HG03039 (cell line): ENCODE results near the gene FRRS1L.

Source experiments
- ATAC-seq: cut with Tn5 transposase; IDR thresholded peaks from one replicate; pipeline ENCODE4 v1.9.1; 2021; ENCODE audit warnings: mild to moderate bottlenecking, moderate library complexity; ENCODE audit not compliant: unreplicated experiment

The FRRS1L gene, protein sequence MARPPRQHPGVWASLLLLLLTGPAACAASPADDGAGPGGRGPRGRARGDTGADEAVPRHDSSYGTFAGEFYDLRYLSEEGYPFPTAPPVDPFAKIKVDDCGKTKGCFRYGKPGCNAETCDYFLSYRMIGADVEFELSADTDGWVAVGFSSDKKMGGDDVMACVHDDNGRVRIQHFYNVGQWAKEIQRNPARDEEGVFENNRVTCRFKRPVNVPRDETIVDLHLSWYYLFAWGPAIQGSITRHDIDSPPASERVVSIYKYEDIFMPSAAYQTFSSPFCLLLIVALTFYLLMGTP

DNA sequence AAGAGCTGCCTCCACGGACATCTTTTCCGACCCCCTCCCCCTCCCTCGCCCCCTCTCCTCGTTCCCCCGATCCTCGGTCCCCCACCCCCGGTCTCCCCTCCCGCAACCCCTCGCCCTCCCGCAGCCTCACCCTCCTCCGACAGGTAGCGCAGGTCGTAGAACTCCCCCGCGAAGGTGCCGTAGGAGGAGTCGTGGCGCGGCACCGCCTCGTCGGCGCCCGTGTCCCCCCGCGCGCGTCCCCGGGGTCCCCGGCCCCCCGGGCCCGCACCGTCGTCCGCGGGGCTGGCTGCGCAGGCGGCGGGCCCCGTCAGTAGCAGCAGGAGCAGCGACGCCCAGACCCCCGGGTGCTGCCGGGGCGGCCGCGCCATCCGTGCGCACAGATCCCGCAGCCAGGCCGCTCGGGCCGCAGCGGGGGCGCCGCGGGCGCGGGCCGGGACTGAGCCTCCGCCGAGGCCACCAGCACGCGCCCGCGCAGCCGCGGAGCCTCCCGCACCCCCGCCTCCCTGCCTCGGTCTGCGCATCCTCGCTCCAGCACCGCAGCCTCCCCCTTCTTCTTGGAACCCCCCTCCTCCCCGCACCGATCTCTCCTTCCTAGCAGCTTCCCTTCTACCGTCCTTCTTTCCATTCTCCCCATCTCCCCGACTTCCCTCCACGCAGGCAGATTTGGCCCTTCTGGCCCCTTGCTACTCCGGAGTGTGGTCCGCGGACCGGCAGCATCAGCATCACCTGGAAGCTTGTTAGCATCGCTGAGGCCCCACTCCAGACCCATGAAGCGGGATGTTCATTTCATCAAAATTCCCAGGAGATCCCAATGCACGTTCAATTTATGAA is at the start of gene FRRS1L:
FRRS1L (minus strand) TSS at position 479 of the 831 bp plus-strand sequence; CDS start at position 368, 111 bp downstream.
- no peak for ATAC-seq

DNA sequence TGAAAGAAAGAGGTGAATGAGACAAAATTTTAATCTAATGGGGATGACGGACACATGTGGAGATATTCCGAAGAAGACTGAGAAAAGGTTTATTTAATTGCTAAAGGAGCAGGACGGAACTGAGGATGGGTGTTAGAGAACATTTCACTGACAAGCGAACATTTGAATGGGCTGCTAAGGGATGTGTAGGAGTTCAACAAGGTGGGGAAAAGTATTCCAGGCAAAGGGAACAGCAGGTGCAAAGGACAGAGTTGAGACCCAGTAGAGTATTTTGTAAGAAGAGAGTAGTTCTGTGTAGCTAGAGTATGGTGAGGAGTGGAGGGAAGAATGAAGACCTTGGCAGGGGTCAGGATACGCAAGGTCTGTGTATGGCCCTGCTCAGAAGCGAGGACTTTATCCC is 47.4 kb upstream of the FRRS1L start:
- ATAC-seq: no peak

DNA sequence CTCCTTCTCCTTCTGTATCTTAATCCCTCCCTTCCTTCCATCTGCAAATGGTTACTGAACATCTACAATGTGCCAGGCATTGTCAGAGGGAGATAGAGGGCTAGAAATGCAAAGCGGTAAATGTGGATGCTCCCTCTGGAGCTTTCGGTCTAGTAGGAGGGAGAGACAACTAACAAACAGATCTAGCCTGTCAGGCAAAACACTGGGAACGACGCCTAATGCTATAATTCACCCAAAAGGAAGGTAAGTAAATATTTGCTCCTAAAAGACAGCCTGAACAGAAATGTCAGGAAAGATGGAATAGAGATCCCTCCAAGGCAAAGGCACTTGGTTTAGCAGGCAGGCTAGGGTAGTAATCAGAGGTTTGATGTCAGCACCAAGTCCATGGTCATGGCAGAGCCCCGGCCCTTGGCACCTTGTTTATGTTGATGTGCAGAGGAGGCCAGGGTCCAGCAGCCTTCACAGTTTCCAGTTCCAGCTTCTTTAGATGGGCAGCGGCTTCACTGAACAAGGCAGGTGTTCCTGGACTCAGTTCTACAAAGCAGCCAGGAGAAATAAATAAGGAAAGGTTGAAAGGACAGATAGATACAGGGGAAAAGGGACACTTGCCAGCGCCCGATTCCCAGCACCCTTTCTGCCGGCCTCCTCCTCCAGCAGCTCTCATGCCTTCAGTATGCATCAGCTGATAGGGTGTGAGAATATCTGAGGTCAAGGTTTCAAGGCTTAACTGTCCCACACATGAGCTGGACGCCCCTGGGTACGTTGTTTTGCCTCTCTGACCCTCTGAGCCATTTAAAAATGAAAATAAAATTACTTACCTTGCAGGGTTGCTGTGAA is 46.5 kb upstream of the FRRS1L start:
- ATAC-seq: no peak

DNA sequence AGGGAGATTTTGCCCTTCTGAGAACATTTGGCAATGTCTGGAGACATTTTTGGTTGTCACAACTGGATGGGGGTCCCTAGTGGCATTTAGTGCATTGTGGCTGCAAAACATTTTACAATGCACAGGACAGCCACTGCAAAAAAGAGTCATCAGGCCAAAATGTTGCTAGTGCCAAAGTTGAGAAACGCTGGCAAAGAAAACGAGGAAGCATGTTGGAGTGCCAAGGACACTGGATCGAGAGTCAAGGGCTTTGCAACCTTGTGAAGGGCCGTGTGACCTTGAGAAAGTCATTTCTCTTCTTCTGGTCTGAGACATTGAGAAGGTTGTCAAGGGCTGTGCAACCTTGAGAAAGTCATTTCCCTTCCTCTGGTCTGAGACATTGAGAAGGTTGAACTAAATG is 45.7 kb upstream of the FRRS1L start:
- ATAC-seq: no peak

DNA sequence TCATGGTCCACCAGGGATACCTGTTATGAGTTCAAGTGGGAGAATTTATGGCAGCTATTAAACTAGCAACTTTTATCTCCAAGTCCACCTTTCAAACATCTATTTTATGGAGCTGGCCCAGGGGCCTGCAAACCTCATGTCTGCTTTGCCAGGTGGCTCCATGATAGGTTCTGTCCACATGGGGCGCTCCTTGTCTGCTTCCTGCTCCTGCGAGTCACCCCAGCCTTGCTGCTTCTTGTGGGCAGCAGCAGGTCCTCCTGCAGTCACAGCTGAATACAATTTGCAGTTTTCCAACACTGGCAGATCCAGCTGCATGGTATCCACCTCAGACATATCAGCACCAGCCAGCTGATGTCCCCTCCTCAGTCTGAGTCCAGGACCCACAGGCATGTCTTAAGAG is 39.6 kb upstream of the FRRS1L start:
- ATAC-seq: no peak

DNA sequence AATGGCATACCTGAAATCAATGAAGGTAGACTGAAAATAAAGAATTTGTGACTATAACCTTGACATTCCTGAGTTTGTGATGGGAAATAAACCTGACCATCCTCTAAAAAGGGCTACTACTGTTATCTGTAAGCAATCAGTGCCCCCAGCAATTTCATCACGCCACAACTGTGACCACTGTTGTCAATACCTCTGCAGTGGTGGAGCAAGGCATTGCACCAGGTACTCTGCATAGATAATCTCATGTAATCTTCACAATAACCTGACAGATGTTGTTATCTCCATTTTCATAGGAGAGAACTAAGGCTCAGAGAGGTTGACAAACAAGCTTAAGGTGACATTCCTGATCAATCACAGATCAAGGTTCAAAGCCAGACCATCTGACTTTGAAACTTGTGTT is 38.5 kb upstream of the FRRS1L start:
- no peak for ATAC-seq

DNA sequence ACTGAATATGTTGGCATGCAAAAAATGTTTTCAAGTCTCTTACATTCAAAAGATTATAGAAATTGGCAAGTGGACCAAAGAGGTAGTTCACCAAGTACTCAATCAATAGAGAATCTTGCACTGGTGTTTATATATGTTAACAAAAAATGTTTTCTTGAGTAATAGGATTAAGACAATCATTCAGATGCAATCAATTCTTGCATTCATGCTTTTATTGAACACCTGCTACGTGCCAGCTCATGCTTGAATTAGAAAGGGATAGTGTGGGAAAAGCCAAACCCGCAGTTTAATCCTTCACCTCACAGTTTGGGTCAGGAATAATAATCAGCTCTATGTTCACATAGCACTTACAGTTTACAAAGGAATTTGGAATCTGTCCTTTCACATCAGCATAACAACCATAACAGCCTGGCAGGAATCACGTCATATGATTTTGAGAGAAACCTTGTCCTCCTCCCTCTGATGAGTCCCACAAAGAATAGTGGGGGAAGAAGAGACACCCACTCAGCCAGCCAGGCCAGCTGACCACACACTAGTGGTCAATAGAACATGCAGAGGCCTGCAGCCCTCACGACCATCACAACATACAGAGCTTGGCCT is 36.8 kb upstream of the FRRS1L start:
- ATAC-seq: no peak

DNA sequence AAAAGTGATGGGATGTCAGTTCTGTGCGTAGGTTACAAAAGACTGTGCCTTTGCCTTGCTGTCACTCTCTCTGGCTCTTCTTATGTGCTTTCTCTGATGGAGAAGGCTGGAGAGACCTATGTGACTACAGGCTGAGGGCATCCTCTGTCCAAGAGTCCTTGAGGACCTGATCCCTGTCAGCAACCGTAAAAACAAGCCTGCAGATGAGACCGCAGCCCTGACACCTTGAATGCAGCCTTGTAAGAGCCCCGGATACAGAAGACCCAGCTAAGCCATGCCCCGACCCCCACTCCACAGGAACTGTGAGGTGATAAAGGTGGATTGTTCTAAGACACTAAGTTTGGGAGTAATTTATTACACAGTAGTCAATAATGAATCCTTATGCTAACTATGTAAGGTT is 32.6 kb upstream of the FRRS1L start:
- ATAC-seq: no peak

DNA sequence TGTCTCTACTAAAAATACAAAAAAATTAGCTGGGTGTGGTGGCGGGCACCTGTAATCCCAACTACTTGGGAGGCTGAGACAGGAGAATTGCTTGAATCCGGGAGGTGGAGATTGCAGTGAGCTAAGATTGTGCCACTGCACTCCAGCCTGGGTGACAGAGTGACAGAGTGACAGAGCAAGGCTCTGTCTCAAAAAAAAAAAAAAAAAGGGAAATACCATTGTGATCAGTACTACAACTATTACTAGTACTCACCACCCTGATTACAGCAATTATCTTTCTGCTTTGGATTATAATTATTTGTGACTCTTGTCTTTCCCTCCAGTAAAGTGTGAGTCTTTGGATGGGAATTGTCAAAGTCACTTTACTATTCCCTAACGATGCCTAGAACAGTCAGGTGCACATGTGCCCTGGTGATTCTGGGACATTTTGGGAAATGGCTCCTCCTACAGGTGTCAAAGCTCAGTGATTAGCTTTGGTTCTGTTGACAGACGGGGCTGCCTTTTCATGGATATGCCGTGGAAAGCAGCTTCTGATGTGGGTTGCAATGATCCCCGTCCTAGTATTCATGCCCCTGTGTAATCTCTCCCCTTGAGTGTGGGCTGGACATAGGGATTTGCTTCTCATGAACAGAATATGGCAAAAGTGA is 31.8 kb upstream of the FRRS1L start:
- ATAC-seq: no peak

DNA sequence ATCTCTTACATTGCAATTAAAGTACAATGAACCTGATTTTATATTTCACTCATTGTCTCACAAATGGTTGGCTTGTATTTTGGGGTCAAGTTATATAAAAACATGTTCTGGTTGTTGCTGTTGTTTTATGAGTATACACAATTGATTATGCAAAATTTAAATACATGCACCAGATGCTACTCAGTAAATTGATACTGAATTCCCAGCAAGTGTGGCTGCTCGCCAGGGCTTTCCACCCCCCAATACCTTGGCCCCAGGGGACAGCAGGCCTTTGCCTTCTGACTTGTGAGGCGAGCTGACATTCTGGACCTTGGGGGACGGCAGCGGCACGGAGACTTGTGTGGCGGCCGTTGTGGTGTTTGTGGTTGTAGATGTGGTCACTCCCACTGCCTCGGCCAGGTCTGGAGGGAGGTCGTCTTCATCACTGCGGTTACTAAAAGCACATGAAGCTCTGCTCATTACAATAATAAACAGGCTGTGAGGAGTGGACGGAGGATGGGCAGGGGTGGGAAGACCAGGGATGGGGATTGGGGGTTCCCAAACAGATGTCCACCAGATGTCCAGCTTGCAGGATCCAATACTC is 27.0 kb upstream of the FRRS1L start:
- no peak for ATAC-seq

DNA sequence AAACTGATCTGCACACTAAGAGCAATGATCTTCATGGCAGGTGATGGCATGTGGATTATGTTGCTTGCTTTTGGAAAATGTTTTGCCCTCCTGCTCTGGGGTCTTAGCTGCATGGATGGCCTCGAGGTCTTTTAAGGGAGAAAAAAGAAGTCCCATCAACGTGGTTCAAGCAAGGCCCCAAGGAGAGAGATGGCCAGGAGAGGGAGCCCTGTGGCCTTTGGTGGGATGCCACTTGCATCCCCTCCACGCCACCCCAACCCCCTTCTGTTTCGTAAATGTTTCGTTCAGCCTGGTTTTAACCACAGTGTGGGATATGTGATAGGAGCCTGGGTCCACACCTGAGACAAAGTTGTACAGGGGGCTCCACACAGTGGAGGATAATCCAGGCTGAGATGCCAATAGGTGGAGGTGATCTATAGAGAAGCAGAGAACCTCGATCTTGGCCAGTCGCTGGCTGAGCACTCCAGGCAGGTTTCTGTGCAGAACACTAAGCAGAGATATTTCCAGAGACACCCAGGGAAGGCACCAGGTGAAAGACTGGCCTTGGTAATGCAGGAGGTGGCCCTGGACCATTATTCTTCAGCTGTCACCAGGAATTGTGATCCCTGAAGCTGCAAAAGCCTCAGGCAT is 25.8 kb upstream of the FRRS1L start:
- no peak for ATAC-seq

DNA sequence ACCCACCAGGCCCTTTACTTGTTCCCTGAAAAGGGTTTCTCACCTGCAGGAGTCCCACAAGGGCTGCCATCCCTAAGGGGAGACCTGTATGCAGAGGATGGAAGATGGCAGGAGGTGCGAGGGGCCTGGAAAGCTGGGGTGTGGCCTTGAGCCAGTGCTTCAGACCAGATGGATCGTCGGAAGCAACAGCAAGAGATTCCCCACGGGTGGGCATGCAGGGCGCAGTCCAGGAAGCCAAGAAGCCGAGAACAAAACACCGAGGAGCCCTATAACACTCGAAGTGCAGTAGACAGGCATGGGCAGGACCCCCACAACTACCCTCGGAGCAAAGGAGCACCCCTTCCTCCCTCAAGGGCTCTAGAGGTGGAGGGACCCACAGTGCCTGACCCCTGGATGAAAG is 24.7 kb upstream of the FRRS1L start:
- no peak for ATAC-seq

DNA sequence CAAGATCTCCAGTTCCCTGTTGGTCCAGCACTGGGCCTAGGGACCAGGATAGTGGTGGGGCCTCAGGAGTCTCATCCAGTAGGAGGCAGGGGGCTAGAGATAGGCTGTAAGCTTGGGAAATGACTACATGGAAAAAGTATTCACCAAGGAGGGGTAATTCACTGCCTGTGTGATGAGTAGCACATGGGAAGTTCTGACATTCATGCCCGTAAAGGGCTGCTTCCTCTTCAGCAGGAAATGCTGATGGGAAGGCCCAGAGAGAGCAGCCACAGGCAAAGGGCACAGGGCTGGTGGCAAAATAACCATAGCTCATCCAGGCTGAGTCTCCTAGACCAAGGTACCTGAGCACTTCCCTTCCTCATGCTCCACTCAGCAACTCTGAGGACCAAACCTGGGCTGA is 23.1 kb upstream of the FRRS1L start:
- no peak for ATAC-seq

DNA sequence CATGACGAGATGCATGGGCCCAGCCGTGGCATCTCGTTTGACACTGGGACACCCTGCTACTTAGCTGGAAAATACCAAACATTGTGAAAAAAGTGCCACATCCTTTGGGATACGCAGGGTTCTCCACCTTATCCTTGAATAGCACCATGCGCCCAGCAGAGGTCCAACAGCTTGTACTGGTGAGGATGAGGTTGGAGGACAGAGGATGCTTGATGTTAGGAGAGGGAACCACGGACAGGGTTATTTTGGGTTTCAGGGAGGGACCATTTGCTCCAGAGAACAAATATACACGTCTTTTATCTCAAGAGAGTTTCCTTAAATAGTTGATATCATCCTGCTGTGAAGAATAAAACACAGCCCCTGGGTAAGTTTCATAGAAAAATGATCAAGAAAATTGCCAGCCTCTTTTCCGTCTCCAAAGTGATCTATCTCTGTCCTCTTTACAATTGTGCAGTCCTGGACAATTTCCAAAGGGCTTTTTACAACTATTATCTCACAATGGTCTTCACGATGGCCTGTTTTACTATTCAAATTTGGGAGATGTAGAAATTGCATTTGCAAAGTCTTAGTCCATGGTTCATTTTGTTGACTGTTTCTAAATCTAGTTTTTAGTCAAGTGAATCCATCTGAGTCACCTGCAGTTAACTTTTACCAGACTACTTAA is 19.9 kb upstream of the FRRS1L start:
- no peak for ATAC-seq

DNA sequence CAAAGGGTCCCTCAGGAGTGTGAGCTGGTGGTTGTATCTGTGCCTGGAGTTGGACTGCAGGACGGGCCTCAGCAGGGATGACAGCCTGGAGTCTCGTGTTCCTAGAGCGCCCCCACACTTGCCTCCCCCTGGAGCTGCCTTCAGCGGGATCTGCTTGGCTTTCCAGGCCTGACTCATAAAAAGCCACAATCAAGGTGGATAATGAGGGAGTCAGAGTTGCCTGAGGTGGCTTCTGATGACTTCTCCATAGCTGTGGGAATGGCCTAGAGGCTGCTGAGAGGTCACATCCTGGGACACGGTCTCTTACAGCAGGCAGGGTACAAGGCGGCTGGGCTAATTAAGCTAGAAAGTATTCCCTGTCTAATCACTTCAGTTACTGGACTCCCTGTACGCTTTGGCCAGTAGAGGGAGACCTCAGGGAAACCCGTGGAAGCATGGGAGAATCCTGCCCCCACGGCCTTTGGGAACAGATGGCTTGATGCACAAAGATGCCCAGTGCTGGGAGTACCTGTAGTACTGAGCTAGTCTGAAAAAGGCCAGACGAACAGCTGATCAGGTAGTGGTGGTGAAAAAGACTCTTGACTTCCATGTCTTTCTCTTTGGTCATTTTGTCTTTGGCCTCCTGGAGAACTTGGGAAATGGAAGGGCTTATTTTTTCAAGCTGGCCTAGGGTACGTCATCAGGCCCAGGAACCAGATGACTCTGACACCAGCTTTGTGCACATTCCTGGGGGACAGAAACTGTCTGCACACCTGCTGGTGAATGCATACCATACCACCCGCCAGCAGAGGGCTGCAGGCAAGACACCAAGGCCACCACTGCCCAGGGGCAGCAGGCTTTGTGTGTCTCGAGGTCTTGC is 16.1 kb upstream of the FRRS1L start:
- ATAC-seq: no peak

DNA sequence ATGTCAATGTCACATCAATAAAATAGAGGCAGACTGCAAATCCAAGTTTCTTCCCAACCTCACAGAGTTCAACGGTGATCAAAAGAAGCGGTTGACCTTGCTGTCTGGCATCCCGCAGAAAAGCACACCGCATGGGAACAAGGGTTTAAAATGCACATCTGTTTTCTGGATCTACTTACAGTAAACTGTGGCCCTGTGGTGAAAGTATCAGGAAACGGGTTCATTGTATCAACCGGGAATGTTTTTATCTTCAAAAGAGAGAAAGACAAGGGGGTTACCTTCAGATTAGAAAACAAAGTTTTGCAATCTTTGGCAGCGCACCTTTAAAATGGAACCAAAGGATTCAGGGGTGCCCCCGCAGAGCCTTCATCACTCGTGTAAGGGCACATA is 15.5 kb upstream of the FRRS1L start:
- no peak for ATAC-seq

DNA sequence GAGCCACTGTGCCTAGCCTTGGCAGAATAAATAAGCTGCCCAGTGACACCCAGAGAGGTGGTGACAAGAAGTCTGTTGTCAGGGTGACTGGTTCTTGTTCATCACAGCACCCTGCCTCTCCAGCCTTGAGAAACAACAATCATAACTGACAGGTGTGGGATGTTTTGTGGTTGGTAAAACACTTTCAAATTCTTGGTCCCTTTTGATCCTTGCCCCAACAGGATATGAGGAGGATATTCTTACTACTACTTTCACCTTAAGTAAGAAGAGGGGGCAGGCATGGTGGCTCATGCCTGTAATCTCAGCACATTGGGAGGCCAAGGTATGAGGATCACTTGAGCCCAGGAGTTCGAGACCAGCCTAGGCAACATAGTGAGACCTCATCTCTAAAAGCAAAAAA is 14.2 kb upstream of the FRRS1L start:
- peak; percentile 55 for ATAC-seq

DNA sequence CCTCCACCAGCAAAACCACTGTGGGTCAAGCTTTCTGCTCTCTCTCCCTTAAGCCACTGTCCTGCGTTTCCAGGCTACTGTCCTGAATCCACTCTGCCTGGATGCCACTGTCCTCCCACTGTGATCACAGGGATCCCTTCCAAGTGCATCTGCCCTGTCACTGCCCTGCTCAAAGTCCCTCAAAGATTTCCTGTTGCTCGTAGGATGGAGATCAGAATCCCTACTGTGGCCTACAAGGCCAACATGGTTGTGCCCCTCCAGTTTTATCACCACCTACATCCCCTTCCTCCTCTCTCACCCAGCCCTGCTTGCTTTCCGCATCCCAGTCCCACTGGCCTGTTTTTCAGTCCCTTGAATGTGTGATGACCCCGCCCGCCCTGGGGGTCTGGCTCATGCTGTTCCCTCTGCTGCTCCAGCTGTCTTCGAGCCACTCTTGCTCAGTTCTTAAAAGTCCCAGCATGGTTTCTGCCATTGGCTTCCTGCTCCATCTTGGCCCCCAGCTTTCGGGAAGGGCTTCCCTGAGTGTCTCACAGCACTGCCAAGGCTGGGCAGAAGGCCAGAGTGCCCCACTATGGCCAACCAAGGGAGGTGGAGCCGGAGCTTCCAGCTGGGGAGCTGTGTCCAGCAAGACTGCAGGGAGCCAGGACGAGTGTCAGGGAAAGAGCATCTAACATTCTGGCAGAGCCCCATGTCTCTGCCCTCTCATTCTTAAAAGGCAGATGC is 12.9 kb upstream of the FRRS1L start:
- ATAC-seq: no peak
